Measurements from ENCODE around the gene C1QTNF8.

C1QTNF8 gene

DNA sequence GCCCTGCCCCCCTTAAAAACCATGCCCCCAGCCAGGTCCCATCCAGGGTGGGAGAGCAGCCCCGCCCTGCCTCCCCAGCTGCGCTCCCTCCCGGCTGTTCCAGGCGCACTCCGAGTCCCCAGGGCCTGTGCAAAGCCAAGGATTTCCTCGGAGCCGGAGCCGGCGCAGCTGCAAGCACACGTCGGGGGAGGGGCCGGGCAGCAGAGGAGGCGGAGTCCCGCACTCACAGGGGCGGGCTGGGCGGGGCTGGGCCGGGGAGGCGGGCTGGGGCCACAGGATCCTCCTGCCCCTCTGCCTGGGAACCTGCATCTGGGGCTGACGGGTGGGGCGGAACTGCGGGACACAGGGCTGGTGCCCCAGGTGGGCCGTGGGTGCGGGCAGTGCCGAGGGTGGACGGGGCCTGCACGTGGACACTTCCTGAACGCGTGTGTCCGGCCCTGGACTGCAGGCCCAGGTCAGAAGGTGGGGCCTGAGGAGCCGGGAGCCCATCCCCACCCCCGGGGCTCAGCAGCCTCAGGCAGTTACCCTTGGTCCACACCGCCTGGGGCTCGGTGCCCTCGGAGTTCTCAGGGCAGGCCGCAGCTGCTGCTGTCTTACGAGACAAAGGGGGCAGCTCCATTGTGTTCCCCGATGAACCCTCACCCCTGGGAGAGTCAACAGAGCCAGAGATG lies 47.5 kb downstream of the C1QTNF8 start:
- H3K36me3 ChIP-seq (ENCODE audit: control insufficient read depth, insufficient read depth, low read length): no peaks in the 10 kb centered on the region
- no peaks in the 10 kb centered on the region; the same call in 1 of the 2 replicates for H3K27me3 ChIP-seq (replicated peaks; ENCODE audit: control insufficient read depth, insufficient read depth, low read length)
- H3K4me3 ChIP-seq (replicated peaks; ENCODE audit: low read depth, low read length): no peak overlapping the region
- TF ChIP-seq, protein P1, sequence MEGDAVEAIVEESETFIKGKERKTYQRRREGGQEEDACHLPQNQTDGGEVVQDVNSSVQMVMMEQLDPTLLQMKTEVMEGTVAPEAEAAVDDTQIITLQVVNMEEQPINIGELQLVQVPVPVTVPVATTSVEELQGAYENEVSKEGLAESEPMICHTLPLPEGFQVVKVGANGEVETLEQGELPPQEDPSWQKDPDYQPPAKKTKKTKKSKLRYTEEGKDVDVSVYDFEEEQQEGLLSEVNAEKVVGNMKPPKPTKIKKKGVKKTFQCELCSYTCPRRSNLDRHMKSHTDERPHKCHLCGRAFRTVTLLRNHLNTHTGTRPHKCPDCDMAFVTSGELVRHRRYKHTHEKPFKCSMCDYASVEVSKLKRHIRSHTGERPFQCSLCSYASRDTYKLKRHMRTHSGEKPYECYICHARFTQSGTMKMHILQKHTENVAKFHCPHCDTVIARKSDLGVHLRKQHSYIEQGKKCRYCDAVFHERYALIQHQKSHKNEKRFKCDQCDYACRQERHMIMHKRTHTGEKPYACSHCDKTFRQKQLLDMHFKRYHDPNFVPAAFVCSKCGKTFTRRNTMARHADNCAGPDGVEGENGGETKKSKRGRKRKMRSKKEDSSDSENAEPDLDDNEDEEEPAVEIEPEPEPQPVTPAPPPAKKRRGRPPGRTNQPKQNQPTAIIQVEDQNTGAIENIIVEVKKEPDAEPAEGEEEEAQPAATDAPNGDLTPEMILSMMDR (IDR thresholded peaks at IDR 0.05; ENCODE audit: insufficient read depth, low read length, poor library complexity, severe bottlenecking): no peak
- no peak for DNase-seq (ENCODE audit: extremely low read depth, insufficient read length)

DNA sequence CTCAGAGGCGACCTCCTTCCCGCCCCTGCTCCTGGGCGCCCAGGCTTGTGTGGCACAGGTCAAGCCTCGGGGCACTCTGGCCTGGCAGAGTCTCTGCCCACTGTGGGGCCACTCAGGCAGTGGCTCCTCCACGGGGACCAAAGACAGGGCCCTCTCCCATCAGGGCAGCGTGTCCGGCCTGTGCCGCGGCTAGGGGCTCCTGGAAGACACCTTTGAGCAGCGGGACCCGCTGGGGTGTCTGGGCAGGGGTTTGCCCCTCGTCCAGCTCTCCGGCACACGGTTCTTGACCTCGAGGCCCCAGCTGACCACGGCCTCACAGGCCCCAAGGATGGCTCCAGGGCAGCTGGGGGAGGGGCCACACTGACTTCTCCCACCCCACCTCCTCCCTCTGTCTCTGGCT lies 48.2 kb downstream of the C1QTNF8 start:
- TF ChIP-seq, protein P1 (IDR thresholded peaks at IDR 0.05; ENCODE audit: insufficient read depth, low read length, poor library complexity, severe bottlenecking): no peak
- Histone ChIP-seq H3K27me3 (replicated peaks; ENCODE audit: control insufficient read depth, insufficient read depth, low read length) (no peaks in the 10 kb centered on the region; the same call in 1 of the 2 replicates), H3K36me3 (ENCODE audit: control insufficient read depth, insufficient read depth, low read length) (no peaks in the 10 kb centered on the region), H3K4me3 (replicated peaks; ENCODE audit: low read depth, low read length) (no peak overlapping the region)
- DNase-seq (ENCODE audit: extremely low read depth, insufficient read length): no peak

DNA sequence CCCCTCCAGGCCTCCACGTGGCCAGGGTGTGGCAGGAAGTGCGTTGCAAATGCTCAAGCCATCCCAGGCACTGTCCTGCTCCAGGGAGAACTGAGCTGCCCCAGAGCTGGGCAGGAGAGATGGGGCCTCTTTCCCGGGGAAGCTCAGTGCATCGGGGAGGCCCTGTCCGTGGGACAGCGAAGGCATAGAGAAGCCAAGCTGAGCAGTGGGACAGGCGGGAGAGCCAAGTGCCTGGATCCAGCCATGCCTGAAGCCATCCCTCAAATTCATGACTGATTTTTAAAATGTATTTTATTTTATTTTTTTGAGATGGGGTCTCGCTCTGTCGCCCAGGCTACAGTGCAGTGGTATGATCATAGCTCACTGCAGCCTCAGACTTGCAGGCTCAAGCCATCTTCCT lies 48.9 kb downstream of the C1QTNF8 start:
- no peak overlapping the region for H3K4me3 ChIP-seq (replicated peaks; ENCODE audit: low read depth, low read length)
- no peaks in the 10 kb centered on the region for H3K36me3 ChIP-seq (ENCODE audit: control insufficient read depth, insufficient read depth, low read length)
- no peak for DNase-seq (ENCODE audit: extremely low read depth, insufficient read length)
- H3K27me3 ChIP-seq (replicated peaks; ENCODE audit: control insufficient read depth, insufficient read depth, low read length): no peaks in the 10 kb centered on the region; the same call in 1 of the 2 replicates
- TF ChIP-seq, protein P1 (IDR thresholded peaks at IDR 0.05; ENCODE audit: insufficient read depth, low read length, poor library complexity, severe bottlenecking): no peak

DNA sequence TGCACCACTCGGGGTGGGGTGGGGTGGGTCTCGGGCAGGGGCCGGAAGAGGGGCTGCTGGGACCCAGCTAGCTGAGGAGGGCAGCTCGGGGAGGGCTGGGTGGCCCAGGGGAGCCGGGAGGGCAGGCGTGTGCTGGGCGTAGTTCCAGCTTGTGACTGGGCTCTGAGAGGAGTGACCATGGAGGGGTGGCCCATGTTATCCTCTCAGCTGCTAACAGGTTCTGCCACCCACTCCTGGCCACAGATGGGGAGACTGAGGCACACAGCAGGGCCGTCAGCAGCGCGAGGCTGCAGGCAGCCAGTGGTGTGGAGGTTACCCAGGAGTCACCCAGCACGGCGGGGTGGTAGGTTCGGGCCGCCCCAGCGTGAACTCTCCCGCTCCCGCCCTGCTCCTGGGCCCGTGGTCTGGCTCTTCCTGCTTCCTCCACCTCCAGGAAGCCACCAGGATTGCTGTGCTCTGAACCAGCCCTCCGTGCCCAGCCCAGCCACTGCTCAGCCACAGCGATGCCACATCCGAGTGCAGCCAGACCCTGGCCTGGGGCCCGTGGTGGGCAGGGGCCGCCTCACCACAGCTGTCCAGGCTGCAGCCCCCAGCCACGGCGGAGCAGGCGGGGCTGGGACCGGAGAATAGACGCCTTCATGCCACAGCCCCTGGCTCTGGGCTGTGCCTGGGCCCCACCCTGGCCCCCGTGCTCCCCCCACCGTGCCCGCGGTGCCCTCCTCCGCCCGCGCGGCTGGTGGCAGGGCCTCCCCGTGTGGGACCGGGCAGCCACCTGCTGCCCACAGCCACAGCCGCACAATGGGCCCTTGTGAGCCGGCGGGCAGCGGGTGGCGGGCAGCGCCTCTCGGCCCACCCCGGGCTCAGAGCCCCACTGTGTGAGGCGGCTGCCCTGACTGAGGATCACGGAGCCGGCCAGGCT lies 49.8 kb downstream of the C1QTNF8 start:
- Histone ChIP-seq H3K27me3 (replicated peaks; ENCODE audit: control insufficient read depth, insufficient read depth, low read length) (no peaks in the 10 kb centered on the region; the same call in 1 of the 2 replicates), H3K4me3 (replicated peaks; ENCODE audit: low read depth, low read length) (no peak overlapping the region), H3K36me3 (ENCODE audit: control insufficient read depth, insufficient read depth, low read length) (no peaks in the 10 kb centered on the region)
- DNase-seq (ENCODE audit: extremely low read depth, insufficient read length): no peak
- TF ChIP-seq, protein P1 (IDR thresholded peaks at IDR 0.05; ENCODE audit: insufficient read depth, low read length, poor library complexity, severe bottlenecking): no peak

DNA sequence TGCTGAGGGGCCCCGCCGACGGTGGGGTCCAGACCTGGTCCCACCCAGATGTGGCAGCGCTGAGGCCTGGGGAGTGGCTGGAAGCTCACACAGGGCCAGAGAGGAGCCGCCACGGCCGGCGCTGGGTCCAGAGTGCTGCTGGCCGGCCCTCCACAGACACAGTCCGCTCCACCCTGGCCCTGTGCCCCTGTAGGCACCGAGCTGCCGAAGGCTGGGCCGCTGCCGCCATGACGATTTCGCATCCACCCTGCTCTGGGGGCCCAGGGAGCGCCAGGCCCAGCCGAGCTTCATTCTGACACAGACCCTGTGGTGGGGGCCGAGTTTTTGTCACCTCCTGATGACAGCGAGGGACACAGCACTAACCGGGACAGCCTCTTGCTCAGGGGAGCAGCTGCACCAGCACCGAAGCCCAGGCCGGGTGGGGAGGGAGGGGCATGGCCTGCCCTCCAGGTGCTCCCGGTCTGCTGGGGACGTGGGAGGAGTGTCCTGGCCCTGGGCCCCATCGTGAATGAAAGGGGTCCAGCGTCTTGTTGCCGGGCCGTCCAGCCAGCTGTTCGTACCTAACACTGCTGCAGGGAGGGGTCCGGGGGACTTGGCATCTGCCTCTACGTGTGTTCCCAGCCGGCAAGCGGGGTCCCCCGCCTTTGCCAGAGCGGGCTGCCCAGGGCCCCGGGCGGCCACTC lies 50.6 kb downstream of the C1QTNF8 start:
- TF ChIP-seq, protein P1 (IDR thresholded peaks at IDR 0.05; ENCODE audit: insufficient read depth, low read length, poor library complexity, severe bottlenecking): no peak
- Histone ChIP-seq H3K27me3 (replicated peaks; ENCODE audit: control insufficient read depth, insufficient read depth, low read length) (no peaks in the 10 kb centered on the region; the same call in 1 of the 2 replicates), H3K36me3 (ENCODE audit: control insufficient read depth, insufficient read depth, low read length) (no peaks in the 10 kb centered on the region), H3K4me3 (replicated peaks; ENCODE audit: low read depth, low read length) (no peak overlapping the region)
- no peak for DNase-seq (ENCODE audit: extremely low read depth, insufficient read length)

Data from GM06990 (cell line).